Thoracic aorta (tissue), 2 donors: ENCODE results near the gene GALNT9. TPM values are rescaled to one million over a fixed set of nuclear protein-coding genes. Genes with fewer than 3 reads are reported as not detected.

Source experiments
- ATAC-seq: fragments of 150-250 bp; one replicate; pipeline ENCODE4 v1.8.0; 2017; ENCODE audit warnings: low read depth; ENCODE audit not compliant: insufficient number of reproducible peaks, low FRiP score
- DNase-seq: peaks from one replicate; pipeline ENCODE4 v3.0.0-alpha.2; 2020; ENCODE audit warnings: low spot score
- H3K27ac ChIP-seq, 2 donors: fragments of 200-600 bp; sonication (generic); 1 replicate in 1 of 2; 2 replicates in 1 of 2; pipeline ENCODE4 v1.5.1; 2016; ENCODE audit warnings: mild to moderate bottlenecking in 2 of 2, moderate library complexity in 2 of 2
- H3K27me3 ChIP-seq: fragments of 200-600 bp; sonication (generic); replicated peaks from 2 replicates; pipeline ENCODE4 v1.6.0; 2016; ENCODE audit warnings: mild to moderate bottlenecking; ENCODE audit not compliant: insufficient read depth
- H3K36me3 ChIP-seq: fragments of 200-600 bp; sonication (generic); one replicate; pipeline ENCODE4 v1.5.1; 2016
- H3K4me1 ChIP-seq, 2 donors: fragments of 200-600 bp; sonication (generic); 1 replicate in 1 of 2; 2 replicates in 1 of 2; pipeline versions ENCODE4 v1.5.1 to v1.6.0; 2016; ENCODE audit warnings: low read depth in 2 of 2, mild to moderate bottlenecking in 1 of 2; ENCODE audit not compliant: control insufficient read depth in 1 of 2
- H3K4me3 ChIP-seq: fragments of 200-600 bp; sonication (generic); 2 replicates; pipeline ENCODE4 v1.5.1; 2016; ENCODE audit warnings: mild to moderate bottlenecking
- H3K9me3 ChIP-seq: fragments of 200-600 bp; sonication (generic); 2 replicates; pipeline ENCODE4 v1.5.1; 2016
- total RNA-seq, 2 donors: library from RNA; depleted of rRNA; stranded (reverse); fragments of >200 nt; gene quantifications; one replicate each; pipeline versions ENCODE4 v1.1.0 to v1.2.3, GENCODE V29; 2016
- TF ChIP-seq, protein P1 (sequence below): fragments of 200-600 bp; sonication (generic); IDR thresholded peaks from one replicate; pipeline ENCODE4 v1.5.1; 2019; ENCODE audit warnings: antibody characterized with exemption

Gene GALNT9
- total RNA-seq, 2 donors from 2014 or later: 1.7 TPM; not detected in 1

DNA sequence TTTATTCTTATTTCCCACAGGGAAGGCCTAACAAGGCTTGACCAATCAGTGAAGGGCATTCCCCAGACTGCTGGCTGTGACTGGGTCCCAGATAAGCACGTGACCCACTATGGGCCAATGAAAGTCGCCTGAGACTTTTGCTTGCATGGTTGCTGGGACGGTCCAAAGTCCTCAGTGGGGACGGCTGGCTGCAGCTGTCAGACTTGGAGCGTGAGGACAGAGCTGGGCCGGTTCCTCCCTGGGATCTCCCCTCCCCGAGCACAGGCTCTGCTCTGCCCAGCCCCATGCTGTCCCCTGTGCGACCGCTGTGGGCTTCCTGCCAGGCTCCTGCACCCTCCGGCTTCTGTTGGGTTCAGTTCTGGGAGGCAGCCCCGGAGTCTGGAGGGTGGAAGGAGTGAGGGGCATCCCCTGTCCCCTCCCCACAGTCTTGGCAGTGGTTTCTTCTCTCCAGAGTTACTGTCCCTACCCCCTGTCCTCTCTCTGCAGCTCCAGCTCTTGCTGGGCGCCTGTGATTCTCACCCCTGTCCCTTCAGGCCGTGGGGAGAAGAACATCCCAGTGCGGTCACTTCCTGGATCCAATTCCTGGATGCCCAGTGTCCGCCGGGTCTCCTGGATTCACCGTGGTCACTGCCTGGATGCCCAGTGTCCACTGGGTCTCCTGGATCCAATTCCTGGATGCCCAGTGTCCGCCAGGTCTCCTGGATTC, 50.1 kb downstream of the GALNT9 start:
- H3K27me3 ChIP-seq: no peaks in the 10 kb centered on the region
- ATAC-seq: no peak

DNA sequence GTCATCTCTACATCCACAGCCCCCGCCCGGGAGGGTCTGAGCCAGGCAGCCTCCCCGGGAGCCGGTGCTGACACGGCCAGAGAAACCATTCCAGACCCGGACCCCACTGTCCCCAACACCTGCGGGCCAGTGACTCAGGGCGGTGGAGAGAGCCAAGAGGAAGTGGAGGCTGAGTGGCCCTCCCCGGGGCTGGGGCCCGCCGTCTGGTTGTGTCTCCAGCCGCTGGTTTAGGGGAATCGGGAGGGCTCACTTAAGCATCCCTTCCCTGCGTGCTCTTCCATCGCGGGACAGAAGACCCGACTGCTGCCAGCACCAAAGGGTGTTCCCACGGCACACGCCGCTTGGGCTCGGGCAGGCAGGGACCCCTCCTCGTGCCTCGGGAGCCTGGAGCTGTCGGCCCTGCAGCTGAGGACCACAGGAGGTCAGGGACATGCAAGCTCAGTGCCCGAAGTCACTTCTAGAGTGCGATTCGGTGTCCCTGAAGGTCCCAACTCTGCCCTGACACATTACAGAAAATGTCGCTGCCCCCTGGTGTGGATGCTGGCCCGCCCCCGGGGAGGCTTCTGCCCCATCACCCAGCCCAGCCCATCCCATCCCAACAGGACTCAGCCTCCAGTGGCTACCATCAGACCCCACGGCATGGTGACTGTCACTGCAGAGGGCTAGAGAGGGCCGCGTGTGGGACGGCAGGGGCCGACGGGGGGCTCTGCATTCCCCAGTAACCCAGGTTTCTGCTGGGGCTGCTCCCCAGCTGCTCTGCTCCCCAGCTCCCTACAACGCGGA, 50.8 kb downstream of the GALNT9 start:
- no peak for ATAC-seq
- Histone ChIP-seq H3K4me3 (no peak overlapping the region), H3K36me3 (no peaks in the 10 kb centered on the region), H3K27me3 (no peaks in the 10 kb centered on the region), H3K27ac (no peak overlapping the region), H3K9me3 (no peaks in the 10 kb centered on the region), H3K4me1 (peaks cover 0 to 7% of the 10 kb centered on the region in 2 donors)
- DNase-seq: no peak
- TF ChIP-seq, protein P1, sequence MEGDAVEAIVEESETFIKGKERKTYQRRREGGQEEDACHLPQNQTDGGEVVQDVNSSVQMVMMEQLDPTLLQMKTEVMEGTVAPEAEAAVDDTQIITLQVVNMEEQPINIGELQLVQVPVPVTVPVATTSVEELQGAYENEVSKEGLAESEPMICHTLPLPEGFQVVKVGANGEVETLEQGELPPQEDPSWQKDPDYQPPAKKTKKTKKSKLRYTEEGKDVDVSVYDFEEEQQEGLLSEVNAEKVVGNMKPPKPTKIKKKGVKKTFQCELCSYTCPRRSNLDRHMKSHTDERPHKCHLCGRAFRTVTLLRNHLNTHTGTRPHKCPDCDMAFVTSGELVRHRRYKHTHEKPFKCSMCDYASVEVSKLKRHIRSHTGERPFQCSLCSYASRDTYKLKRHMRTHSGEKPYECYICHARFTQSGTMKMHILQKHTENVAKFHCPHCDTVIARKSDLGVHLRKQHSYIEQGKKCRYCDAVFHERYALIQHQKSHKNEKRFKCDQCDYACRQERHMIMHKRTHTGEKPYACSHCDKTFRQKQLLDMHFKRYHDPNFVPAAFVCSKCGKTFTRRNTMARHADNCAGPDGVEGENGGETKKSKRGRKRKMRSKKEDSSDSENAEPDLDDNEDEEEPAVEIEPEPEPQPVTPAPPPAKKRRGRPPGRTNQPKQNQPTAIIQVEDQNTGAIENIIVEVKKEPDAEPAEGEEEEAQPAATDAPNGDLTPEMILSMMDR: no peak

More for the DNA sequence above, 50.1 kb downstream of the GALNT9 start:
- no peak overlapping the region for H3K4me3 ChIP-seq
- TF ChIP-seq, protein P1: no peak
- no peaks in the 10 kb centered on the region for H3K36me3 ChIP-seq
- H3K4me1 ChIP-seq: peaks cover 0 to 7% of the 10 kb centered on the region in 2 donors
- DNase-seq: no peak
- no peak overlapping the region for H3K27ac ChIP-seq
- H3K9me3 ChIP-seq: no peaks in the 10 kb centered on the region

DNA sequence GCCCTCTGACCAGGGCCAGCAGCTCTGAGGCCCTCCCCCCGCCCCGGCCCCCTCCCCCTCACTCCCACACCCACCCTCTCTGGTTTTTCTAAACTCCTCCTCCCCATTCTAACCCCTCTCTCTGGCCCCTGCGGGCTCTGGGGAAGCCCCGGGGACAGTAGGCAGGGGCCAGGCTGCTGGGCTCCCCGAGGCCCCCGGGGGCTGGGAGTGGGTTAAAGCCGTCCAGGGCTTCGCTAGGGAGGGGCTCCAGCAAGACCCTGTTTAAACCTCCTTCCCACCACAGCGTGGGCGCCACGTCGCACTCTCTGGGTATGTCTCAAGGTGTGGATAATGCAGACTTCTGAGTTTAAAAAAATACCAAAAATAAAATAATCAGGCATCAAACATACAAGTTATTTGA, 51.4 kb downstream of the GALNT9 start:
- DNase-seq: no peak
- no peaks in the 10 kb centered on the region for H3K27me3 ChIP-seq

DNA sequence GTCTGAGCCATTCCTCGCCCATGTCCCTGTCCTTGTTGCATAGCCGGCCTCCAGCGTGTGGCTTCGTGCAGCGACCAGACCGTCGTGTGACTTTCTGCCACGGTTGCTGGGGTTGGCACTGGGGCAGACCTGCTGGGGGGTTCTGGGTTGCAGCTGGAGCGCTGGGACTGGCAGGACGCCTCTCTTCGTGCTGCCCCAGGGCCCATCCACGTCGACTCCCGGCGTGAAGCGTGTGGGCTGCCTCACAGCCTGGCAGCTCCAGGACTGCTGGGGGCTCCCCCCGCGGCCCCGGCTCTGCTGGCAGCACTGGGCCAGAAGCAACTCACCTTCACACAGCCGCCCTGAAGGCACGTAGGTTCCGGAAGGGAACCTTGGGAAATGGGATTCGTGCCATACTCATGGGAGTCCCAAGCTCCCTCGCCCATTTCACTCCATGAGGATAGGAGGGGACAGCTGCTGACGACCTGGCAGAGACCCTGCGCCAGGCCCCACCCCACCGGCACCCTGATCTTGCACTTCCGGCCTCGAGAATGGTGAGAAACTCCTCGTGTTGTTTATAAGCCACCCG, 51.9 kb downstream of the GALNT9 start:
- Histone ChIP-seq H3K36me3 (no peaks in the 10 kb centered on the region), H3K4me3 (no peak overlapping the region), H3K27me3 (no peaks in the 10 kb centered on the region), H3K9me3 (no peaks in the 10 kb centered on the region), H3K4me1 (peaks cover 0 to 7% of the 10 kb centered on the region in 2 donors), H3K27ac (no peak overlapping the region)
- ATAC-seq (no peak), DNase-seq (no peak)
- TF ChIP-seq, protein P1: no peak

More for the DNA sequence above, 51.4 kb downstream of the GALNT9 start:
- TF ChIP-seq, protein P1: no peak
- Histone ChIP-seq H3K27ac (no peak overlapping the region), H3K9me3 (no peaks in the 10 kb centered on the region), H3K4me3 (no peak overlapping the region), H3K36me3 (no peaks in the 10 kb centered on the region), H3K4me1 (peaks cover 0 to 7% of the 10 kb centered on the region in 2 donors)
- ATAC-seq: no peak

DNA sequence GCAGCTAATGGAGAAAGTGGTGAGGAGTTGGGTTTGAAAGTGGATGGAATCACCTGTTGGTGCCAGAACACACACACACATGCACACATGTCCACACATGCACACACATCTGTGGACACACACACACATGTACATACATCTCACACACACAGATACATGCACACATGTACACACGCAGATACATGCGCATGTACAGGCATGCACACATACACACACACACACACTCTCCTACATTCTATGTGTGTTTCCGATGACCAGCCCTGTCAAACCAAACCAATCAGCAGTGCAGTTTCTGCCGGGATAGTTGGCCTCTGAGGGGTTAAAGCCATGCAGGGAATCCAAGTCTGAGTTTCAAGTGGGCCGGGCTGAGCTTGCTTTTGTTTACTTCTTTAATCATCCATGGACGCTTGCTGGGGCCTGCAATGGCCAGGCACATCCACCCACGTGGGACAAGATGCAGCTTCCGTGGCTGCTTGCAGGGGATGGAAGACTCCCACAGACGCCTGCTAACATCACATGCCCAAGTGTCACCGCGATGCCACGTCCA, 52.5 kb downstream of the GALNT9 start:
- ATAC-seq (no peak), DNase-seq (no peak)
- Histone ChIP-seq H3K4me3 (no peak overlapping the region), H3K36me3 (no peaks in the 10 kb centered on the region), H3K27ac (no peak overlapping the region), H3K27me3 (no peaks in the 10 kb centered on the region), H3K4me1 (peaks cover 0 to 7% of the 10 kb centered on the region in 2 donors), H3K9me3 (no peaks in the 10 kb centered on the region)
- TF ChIP-seq, protein P1: no peak
